Gastroesophageal sphincter (tissue), 4 donors: ENCODE data around the gene RAC2. TPM values are rescaled to one million over a fixed set of nuclear protein-coding genes. Genes with fewer than 3 reads are reported as not detected.

Source experiments
- ATAC-seq: fragments of 150-250 bp; one replicate; pipeline ENCODE4 v1.9.1; 2016; ENCODE audit warnings: mild to moderate bottlenecking, moderate library complexity
- H3K27ac ChIP-seq, 4 donors: fragments of 200-600 bp; sonication (generic) in 3 of 4; 1 replicate in 3 of 4; 2 replicates in 1 of 4; pipeline ENCODE4 v1.5.1; 2016 to 2019
- H3K27me3 ChIP-seq: fragments of 200-600 bp; sonication (generic); one replicate; pipeline ENCODE4 v1.5.1; 2019
- H3K36me3 ChIP-seq, 2 donors: fragments of 200-600 bp; sonication (generic); one replicate each; pipeline ENCODE4 v1.5.1; 2019; ENCODE audit warnings: control low read depth in 1 of 2
- H3K4me1 ChIP-seq, 3 donors: fragments of 200-600 bp; sonication (generic); 1 replicate in 2 of 3; 2 replicates in 1 of 3; pipeline ENCODE4 v1.5.1; 2016 to 2019; ENCODE audit warnings: control low read depth in 2 of 3
- H3K4me3 ChIP-seq, 2 donors: fragments of 200-600 bp; sonication (generic); one replicate each; pipeline ENCODE4 v1.5.1; 2019; ENCODE audit warnings: mild to moderate bottlenecking in 1 of 2, moderate library complexity in 1 of 2
- H3K9me3 ChIP-seq, 3 donors: fragments of 200-600 bp; sonication (generic); one replicate each; pipeline ENCODE4 v1.5.1; 2017 to 2019; ENCODE audit warnings: control low read depth in 2 of 3
- EP300 ChIP-seq: sonication (generic); formaldehyde crosslinking; IDR thresholded peaks from one replicate; pipeline ENCODE4 v1.6.1; 2017; ENCODE audit warnings: antibody characterized with exemption, mild to moderate bottlenecking
- POLR2A ChIP-seq, 2 donors: fragments of 450-650 bp; IDR thresholded peaks; one replicate each; pipeline ENCODE4 v1.6.1; 2017; ENCODE audit warnings: antibody characterized with exemption in 2 of 2, mild to moderate bottlenecking in 2 of 2, moderate library complexity in 1 of 2
- POLR2AphosphoS5 ChIP-seq: sonication (generic); formaldehyde crosslinking; IDR thresholded peaks from one replicate; pipeline ENCODE4 v1.6.1; 2017; ENCODE audit warnings: antibody characterized with exemption
- WGBS, 2 donors: methylation state at CpG; one replicate each; pipeline ENCODE4 v1.1.5; 2018; ENCODE audit warnings: low coverage in 1 of 2; 5-methylcytosine and 5-hydroxymethylcytosine counted together
- total RNA-seq, 4 donors: library from RNA; depleted of rRNA; stranded (reverse); fragments of >200 nt; gene quantifications; one replicate each; pipeline ENCODE4 v1.1.0, GENCODE V29; 2016
- TF ChIP-seq, protein P1 (sequence below), 4 experiments: fragments of 200-600 bp in 2 of 4; fragments of 450-650 bp in 2 of 4; sonication (generic) in 1 of 4; IDR thresholded peaks; one replicate each; pipeline ENCODE4 v1.5.1; 2017 to 2019; ENCODE audit warnings: antibody characterized with exemption in 4 of 4, mild to moderate bottlenecking in 2 of 4, moderate library complexity in 2 of 4

Gene RAC2
- total RNA-seq, 4 donors from 2014 or later = 2.0 to 11.3 (median 6.4) TPM

DNA sequence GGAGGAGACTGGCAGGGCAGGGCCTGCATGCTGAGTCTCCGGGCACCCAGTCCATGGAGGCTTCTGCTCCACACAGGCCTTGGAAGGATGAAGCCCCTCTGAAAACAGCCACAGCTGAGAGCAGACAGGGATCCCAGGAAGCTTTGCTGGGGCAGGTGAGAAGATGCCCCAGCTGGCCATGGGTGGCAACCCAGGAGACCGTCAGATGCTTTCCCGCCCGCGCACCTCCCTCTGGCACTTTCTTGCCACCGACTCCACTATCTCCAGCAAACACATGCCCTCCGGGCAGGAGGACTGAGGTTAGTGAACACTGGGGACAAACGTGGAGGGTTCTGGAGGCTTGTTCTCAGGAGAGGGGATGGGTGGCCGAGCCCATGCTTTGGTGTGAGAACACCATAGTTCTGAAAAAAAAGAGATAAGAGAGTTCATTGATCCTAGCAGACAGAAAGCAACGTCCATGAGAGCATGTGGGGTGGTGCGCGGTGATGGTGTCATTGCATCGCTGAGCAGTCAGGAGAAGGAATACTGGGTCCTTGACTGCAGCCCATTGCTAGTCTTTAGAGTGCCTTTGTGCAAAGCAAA is 58.3 kb downstream of the RAC2 start:
- no peak for ATAC-seq
- 71 to 96% methylated on average over 4 to 7 of the region's 13 CpGs for WGBS, 2 donors

DNA sequence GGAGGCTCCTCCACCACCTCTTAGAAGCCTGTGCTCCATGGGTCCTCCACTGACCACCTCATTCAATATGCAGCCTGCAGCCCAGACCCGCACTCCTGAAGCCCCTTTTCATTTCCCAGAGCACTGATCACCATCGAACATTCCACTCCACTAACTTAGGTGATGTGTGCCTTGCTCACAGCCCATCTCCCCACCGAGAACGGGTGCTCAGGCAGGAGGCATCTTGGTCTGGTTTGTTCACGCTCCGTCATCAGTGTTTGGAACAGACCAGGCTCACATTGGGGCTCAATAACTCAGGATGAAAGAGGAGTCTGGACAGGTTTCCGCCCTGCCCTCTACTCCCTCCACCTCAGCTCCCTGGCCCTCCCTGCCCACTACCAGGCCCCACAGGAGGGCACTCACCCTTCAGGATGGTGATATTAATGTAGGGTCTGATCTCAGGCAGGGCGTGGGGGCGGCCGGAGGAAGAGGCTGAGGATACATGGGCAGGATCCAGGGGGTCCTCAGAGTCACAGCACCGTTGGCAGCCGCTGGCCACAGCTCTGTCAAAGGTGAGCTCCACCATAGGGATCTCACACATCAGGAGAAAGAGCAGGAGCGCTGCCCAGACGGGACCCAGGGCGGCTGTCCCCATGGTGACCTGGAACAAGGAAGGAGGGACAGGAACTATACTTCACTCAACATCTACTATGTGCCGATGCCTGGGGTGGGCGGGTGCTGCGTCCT is 59.1 kb downstream of the RAC2 start:
- TF ChIP-seq POLR2AphosphoS5 (no peak), POLR2A (IDR thresholded peaks at IDR 0.05) (no peak), EP300 (no peak)
- TF ChIP-seq, protein P1, sequence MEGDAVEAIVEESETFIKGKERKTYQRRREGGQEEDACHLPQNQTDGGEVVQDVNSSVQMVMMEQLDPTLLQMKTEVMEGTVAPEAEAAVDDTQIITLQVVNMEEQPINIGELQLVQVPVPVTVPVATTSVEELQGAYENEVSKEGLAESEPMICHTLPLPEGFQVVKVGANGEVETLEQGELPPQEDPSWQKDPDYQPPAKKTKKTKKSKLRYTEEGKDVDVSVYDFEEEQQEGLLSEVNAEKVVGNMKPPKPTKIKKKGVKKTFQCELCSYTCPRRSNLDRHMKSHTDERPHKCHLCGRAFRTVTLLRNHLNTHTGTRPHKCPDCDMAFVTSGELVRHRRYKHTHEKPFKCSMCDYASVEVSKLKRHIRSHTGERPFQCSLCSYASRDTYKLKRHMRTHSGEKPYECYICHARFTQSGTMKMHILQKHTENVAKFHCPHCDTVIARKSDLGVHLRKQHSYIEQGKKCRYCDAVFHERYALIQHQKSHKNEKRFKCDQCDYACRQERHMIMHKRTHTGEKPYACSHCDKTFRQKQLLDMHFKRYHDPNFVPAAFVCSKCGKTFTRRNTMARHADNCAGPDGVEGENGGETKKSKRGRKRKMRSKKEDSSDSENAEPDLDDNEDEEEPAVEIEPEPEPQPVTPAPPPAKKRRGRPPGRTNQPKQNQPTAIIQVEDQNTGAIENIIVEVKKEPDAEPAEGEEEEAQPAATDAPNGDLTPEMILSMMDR (IDR thresholded peaks at IDR 0.05) = no peak
- H3K27me3 ChIP-seq = no peaks in the 10 kb centered on the region
- H3K27ac ChIP-seq = no peak overlapping the region
- WGBS, 2 donors = 89 to 100% methylated on average over 2 to 3 of the region's 18 CpGs
- peaks cover 0 to 44% (median 28%) of the 10 kb centered on the region in 3 donors for H3K4me1 ChIP-seq
- ATAC-seq = no peak
- no peaks in the 10 kb centered on the region for H3K9me3 ChIP-seq
- no peak overlapping the region for H3K4me3 ChIP-seq
- H3K36me3 ChIP-seq = peaks cover 0 to 27% of the 10 kb centered on the region in 2 donors

More for the DNA sequence above, 58.3 kb downstream of the RAC2 start:
- Histone ChIP-seq H3K4me3 (no peak overlapping the region), H3K9me3 (no peaks in the 10 kb centered on the region), H3K4me1 (peaks cover 0 to 52% (median 28%) of the 10 kb centered on the region in 3 donors), H3K27ac (no peak overlapping the region), H3K27me3 (no peaks in the 10 kb centered on the region), H3K36me3 (peaks cover 0 to 27% of the 10 kb centered on the region in 2 donors)
- TF ChIP-seq EP300 = no peak
- no peak for TF ChIP-seq POLR2AphosphoS5
- no peak for TF ChIP-seq POLR2A (IDR thresholded peaks at IDR 0.05)
- TF ChIP-seq, protein P1 (IDR thresholded peaks at IDR 0.05) = no peak

DNA sequence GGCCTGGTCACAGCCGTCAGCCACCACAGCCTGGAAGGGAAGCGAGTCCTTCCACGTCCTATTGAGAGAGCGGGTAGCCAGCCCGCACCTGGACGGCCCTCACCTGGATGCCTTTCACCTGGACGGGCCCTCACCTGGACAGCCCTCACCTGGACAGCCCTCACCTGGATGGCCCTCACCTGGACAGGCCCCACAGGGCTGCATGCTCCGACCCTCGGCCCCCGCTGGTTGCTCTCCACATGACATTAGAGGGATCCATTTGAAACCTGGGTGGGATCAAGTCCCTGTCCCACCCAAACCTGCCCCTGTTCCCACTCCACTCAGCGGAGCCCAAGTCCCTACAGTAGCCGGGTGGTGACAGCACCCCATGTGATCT is 59.7 kb downstream of the RAC2 start:
- no peak overlapping the region for H3K27ac ChIP-seq
- no peaks in the 10 kb centered on the region for H3K27me3 ChIP-seq
- no peak for TF ChIP-seq POLR2A (IDR thresholded peaks at IDR 0.05)
- TF ChIP-seq, protein P1 (IDR thresholded peaks at IDR 0.05) = no peak
- no peak for TF ChIP-seq POLR2AphosphoS5
- TF ChIP-seq EP300 = no peak
- no peak overlapping the region for H3K4me3 ChIP-seq
- WGBS, 2 donors = no CpG with 5 or more reads among the region's 12 CpGs
- no peak for ATAC-seq
- H3K36me3 ChIP-seq = peaks cover 0 to 27% of the 10 kb centered on the region in 2 donors
- peaks cover 0 to 38% (median 24%) of the 10 kb centered on the region in 3 donors for H3K4me1 ChIP-seq
- H3K9me3 ChIP-seq = no peaks in the 10 kb centered on the region

DNA sequence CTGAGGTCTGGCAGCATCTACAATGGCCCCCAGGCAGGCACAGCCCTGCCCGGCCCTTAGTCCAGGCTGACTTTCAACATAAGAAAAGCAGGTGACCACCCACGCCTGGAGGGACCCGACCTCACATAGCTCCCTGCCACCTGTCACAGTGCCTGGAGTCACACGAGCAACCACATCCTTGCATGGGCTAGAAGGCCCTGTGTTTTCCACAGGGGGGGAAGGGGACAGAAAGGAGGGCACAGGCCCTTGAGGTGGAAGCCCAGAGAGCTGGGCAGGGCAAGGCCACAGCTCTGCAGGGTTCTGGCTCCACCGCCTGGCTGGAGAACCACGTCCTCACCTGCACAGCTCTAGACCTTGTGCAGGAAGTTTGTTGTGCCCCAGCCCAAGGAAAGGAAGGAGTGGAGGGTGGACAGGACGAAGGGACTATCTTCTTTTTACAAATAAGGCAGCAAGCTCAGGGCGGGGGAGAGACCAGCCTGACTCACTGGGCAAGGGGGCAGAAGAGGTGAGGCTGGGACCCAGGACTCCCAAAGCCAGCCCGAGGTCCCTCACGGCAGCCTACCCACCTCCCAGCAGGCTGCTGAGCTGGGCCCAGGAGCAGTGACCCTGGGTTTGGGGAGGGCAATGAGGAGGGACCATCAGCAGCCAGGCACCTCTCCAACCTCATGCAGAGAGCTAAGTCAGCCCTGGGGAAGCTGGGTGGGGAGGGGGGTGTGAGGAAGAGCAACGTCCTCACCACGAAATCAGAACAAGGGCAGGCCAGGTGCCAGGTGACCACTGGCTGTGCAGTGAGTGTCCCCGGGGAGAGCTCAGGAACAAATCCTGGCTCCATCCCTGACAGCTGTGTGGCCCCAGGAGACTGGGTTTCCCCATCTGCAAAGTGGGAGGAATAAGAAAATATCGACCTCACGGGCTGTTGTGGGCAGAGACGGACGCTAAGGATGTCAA is 60.4 kb downstream of the RAC2 start:
- no peaks in the 10 kb centered on the region for H3K27me3 ChIP-seq
- no peak for ATAC-seq
- no peak overlapping the region for H3K27ac ChIP-seq
- H3K9me3 ChIP-seq = no peaks in the 10 kb centered on the region
- H3K4me1 ChIP-seq = peaks cover 0 to 36% (median 19%) of the 10 kb centered on the region in 3 donors
- TF ChIP-seq EP300 = no peak
- TF ChIP-seq, protein P1 (IDR thresholded peaks at IDR 0.05) = no peak
- no peak for TF ChIP-seq POLR2A (IDR thresholded peaks at IDR 0.05)
- no peak for TF ChIP-seq POLR2AphosphoS5
- H3K36me3 ChIP-seq = peaks cover 0 to 27% of the 10 kb centered on the region in 2 donors
- WGBS, 2 donors = 67 to 77% methylated on average over 3 to 5 of the region's 17 CpGs
- no peak overlapping the region for H3K4me3 ChIP-seq
